ENCODE results near the gene CPNE9. TPM values are rescaled to one million over a fixed set of nuclear protein-coding genes. Genes with fewer than 3 reads are reported as not detected.
"Not testable (repeated sequence)": the region's sequence is repeated elsewhere in the genome, so short reads cannot be mapped to it uniquely, and the experiment has no call there.

CPNE9 gene
- total RNA-seq, 1 donor from 2014 or later = 0.20 TPM

GRCh38 chr3:9769426-9770275, 66.0 kb downstream of the CPNE9 start, which contains the start of gene CAMK1:
Gene CAMK1, minus strand, starts transcription at chr3:9769947. Its CDS starts 2,198 bp downstream, at chr3:9767749.
- H3K27me3 Mint-ChIP-seq = peaks cover 6% of the 10 kb centered on the region
- POLR2A ChIA-PET = interaction anchor here (0.6 to 3.4 kb wide), 5 partner anchors 11 to 39 kb away, joined by 3 to 16 read pairs (median 5); partner anchors contain the start of gene ARPC4
- CTCF ChIA-PET = interaction anchor here (1.0 kb wide), 1 partner anchor 15 kb away, joined by 3 read pairs; no protein-coding TSS in a partner anchor

GRCh38 chr3:9770276-9770812, 66.7 kb downstream of the CPNE9 start:
- DNase-seq = no peak
- TF ChIP-seq CTCF (IDR thresholded peaks at IDR 0.05) = no peak
- H3K27me3 Mint-ChIP-seq = peaks cover 6% of the 10 kb centered on the region
- H3K9me3 Mint-ChIP-seq = no peaks in the 10 kb centered on the region
- ATAC-seq (ENCODE audit: low read depth) = no peak
- H3K4me1 Mint-ChIP-seq = peaks cover 20% of the 10 kb centered on the region
- intact Hi-C loops (cut with micrococcal nuclease) = no loop called here
- no peaks in the 10 kb centered on the region for H3K36me3 Mint-ChIP-seq (ENCODE audit: low read depth)
- CTCF ChIA-PET = interaction anchor here (1.0 to 1.1 kb wide), 2 partner anchors 12 to 16 kb away, joined by 3 read pairs; no protein-coding TSS in a partner anchor
- H3K4me3 Mint-ChIP-seq = peak overlapping the region; percentile 58
- no peak overlapping the region for H3K27ac Mint-ChIP-seq
- POLR2A ChIA-PET = interaction anchor here (0.6 to 3.4 kb wide), 4 partner anchors 10 to 22 kb away, joined by 4 to 16 read pairs (median 9); partner anchors contain the start of gene ARPC4

More at GRCh38 chr3:9769426-9770275, 66.0 kb downstream of the CPNE9 start, which contains the start of gene CAMK1:
- intact Hi-C loops (cut with micrococcal nuclease) = loop anchor here (2.0 kb wide), 1 partner anchor 19 kb away; no protein-coding TSS in a partner anchor
- Mint-ChIP-seq H3K9me3 (no peaks in the 10 kb centered on the region), H3K27ac (no peak within 1 kb of the TSS), H3K4me3 (peak within 1 kb of the TSS; percentile 58), H3K36me3 (ENCODE audit: low read depth) (no peaks in the 10 kb centered on the region), H3K4me1 (peaks cover 20% of the 10 kb centered on the region)
- TF ChIP-seq CTCF (IDR thresholded peaks at IDR 0.05) = no peak
- peak; percentile 92 for ATAC-seq (ENCODE audit: low read depth)
- peak; percentile 43 for DNase-seq

- ChIA-PET CTCF (interaction anchor here (1.1 kb wide), 1 partner anchor 11 kb away, joined by 3 read pairs; no protein-coding TSS in a partner anchor), POLR2A (interaction anchor here (0.8 to 3.4 kb wide), 3 partner anchors 10 to 23 kb away, joined by 6 to 16 read pairs (median 13); no protein-coding TSS in a partner anchor)
- H3K27ac Mint-ChIP-seq = not testable (repeated sequence)
Observed at GRCh38 chr3:9771007-9771406, 67.4 kb downstream of the CPNE9 start.

GRCh38 chr3:9776896-9777693, 73.5 kb downstream of the CPNE9 start:
- TF ChIP-seq CTCF (IDR thresholded peaks at IDR 0.05) = no peak
- Mint-ChIP-seq H3K4me3 (no peak overlapping the region), H3K9me3 (no peaks in the 10 kb centered on the region), H3K27me3 (no peaks in the 10 kb centered on the region), H3K36me3 (ENCODE audit: low read depth) (peaks cover 1% of the 10 kb centered on the region), H3K27ac (peak overlapping the region; percentile 30), H3K4me1 (peaks cover 48% of the 10 kb centered on the region)
- intact Hi-C loops (cut with micrococcal nuclease) = no loop called here
- no peak for ATAC-seq (ENCODE audit: low read depth)
- no peak for DNase-seq
- POLR2A ChIA-PET = interaction anchor here (1.0 kb wide), 1 partner anchor 16 kb away, joined by 7 read pairs; the partner anchor contains the start of gene ARPC4
- CTCF ChIA-PET = interaction anchor here (0.7 kb wide), 1 partner anchor 49 kb away, joined by 3 read pairs; no protein-coding TSS in a partner anchor

More at GRCh38 chr3:9771007-9771406, 67.4 kb downstream of the CPNE9 start:
- peaks cover 20% of the 10 kb centered on the region for H3K4me1 Mint-ChIP-seq
- DNase-seq; H3K27me3 Mint-ChIP-seq; ATAC-seq (ENCODE audit: low read depth); H3K9me3 Mint-ChIP-seq; H3K4me3 Mint-ChIP-seq; H3K36me3 Mint-ChIP-seq (ENCODE audit: low read depth); intact Hi-C loops (cut with micrococcal nuclease): not testable (repeated sequence)

- H3K27ac Mint-ChIP-seq = peak overlapping the region; percentile 30
- no peaks in the 10 kb centered on the region for H3K27me3 Mint-ChIP-seq
- H3K9me3 Mint-ChIP-seq = no peaks in the 10 kb centered on the region
- no peak overlapping the region for H3K4me3 Mint-ChIP-seq
- CTCF ChIA-PET = no interaction called here
- intact Hi-C loops (cut with micrococcal nuclease) = no loop called here
- H3K4me1 Mint-ChIP-seq = peaks cover 53% of the 10 kb centered on the region
- POLR2A ChIA-PET = interaction anchor here (0.6 to 5.6 kb wide), 5 partner anchors 18 to 381 kb away, joined by 3 to 57 read pairs (median 4); partner anchors contain the start of gene OGG1
- ATAC-seq (ENCODE audit: low read depth) (no peak), DNase-seq (no peak)
- no peak for TF ChIP-seq CTCF (IDR thresholded peaks at IDR 0.05)
- peaks cover 6% of the 10 kb centered on the region for H3K36me3 Mint-ChIP-seq (ENCODE audit: low read depth)
Observed at GRCh38 chr3:9777694-9778021, 74.0 kb downstream of the CPNE9 start.
